Hepatocyte (in vitro differentiated cells): ENCODE data around the gene XYLT1. TPM values are rescaled to one million over a fixed set of nuclear protein-coding genes. Genes with fewer than 3 reads are reported as not detected.

Source experiments
- DNase-seq: peaks from one replicate; pipeline ENCODE4 v3.0.0-alpha.2; 2016; ENCODE audit warnings: low spot score
- H2AFZ ChIP-seq: fragments of 200-600 bp; sonication (generic); 2 replicates; pipeline ENCODE4 v1.6.0; 2016; ENCODE audit warnings: antibody characterized with exemption, mild to moderate bottlenecking
- H3K27ac ChIP-seq: fragments of 200-600 bp; sonication (generic); 2 replicates; pipeline ENCODE4 v1.5.1; 2016; ENCODE audit warnings: mild to moderate bottlenecking
- H3K27me3 ChIP-seq: fragments of 200-600 bp; sonication (generic); 2 replicates; pipeline ENCODE4 v1.6.1; 2016
- H3K36me3 ChIP-seq: fragments of 200-600 bp; sonication (generic); replicated peaks from 2 replicates; pipeline ENCODE4 v1.5.1; 2016; ENCODE audit warnings: low read depth; ENCODE audit not compliant: insufficient read depth
- H3K4me1 ChIP-seq: fragments of 200-600 bp; sonication (generic); 2 replicates; pipeline ENCODE4 v1.5.1; 2016; ENCODE audit warnings: mild to moderate bottlenecking, moderate library complexity; ENCODE audit not compliant: insufficient read depth
- H3K4me2 ChIP-seq: fragments of 200-600 bp; sonication (generic); 2 replicates; pipeline ENCODE4 v1.6.0; 2016
- H3K4me3 ChIP-seq: fragments of 200-600 bp; sonication (generic); 2 replicates; pipeline ENCODE4 v1.5.1; 2016; ENCODE audit warnings: mild to moderate bottlenecking
- H3K79me2 ChIP-seq: fragments of 200-600 bp; sonication (generic); 2 replicates; pipeline ENCODE4 v1.6.0; 2017; ENCODE audit warnings: mild to moderate bottlenecking
- H3K9me2 ChIP-seq: fragments of 200-600 bp; sonication (generic); replicated peaks from 2 replicates; pipeline ENCODE4 v1.6.0; 2017; ENCODE audit warnings: mild to moderate bottlenecking; ENCODE audit not compliant: insufficient read depth
- H3K9me3 ChIP-seq: fragments of 200-600 bp; sonication (generic); 2 replicates; pipeline ENCODE4 v1.5.1; 2016; ENCODE audit warnings: low read depth, mild to moderate bottlenecking
- H4K20me1 ChIP-seq: fragments of 200-600 bp; sonication (generic); 2 replicates; pipeline ENCODE4 v1.6.0; 2016; ENCODE audit warnings: mild to moderate bottlenecking; ENCODE audit not compliant: insufficient read depth, poor library complexity, severe bottlenecking
- CTCF ChIP-seq: fragments of 200-600 bp; sonication (generic); IDR thresholded peaks from 2 replicates; pipeline ENCODE4 v1.5.1; 2016; ENCODE audit warnings: antibody characterized with exemption, mild to moderate bottlenecking; ENCODE audit not compliant: poor library complexity
- EZH2 ChIP-seq: fragments of 200-600 bp; sonication (generic); IDR thresholded peaks from 2 replicates; pipeline ENCODE4 v1.6.1; 2016; ENCODE audit warnings: antibody characterized with exemption, mild to moderate bottlenecking, borderline replicate concordance
- EZH2phosphoT487 ChIP-seq: fragments of 200-600 bp; sonication (generic); IDR thresholded peaks from one replicate; pipeline ENCODE4 v1.6.1; 2018; ENCODE audit warnings: antibody characterized with exemption, mild to moderate bottlenecking, low read depth, moderate library complexity; ENCODE audit not compliant: unreplicated experiment, severe bottlenecking
- WGBS: methylation state at CpG from one replicate; pipeline ENCODE4 v1.1.6; 2016; ENCODE audit warnings: low lambda C conversion rate; ENCODE audit errors: missing lambda C conversion rate; 5-methylcytosine and 5-hydroxymethylcytosine counted together
- polyA plus RNA-seq: library from polyadenylated mRNA; unstranded; fragments of >200 nt; fragmentation: Nextera tagmentation; extraction: Ambion mirVana; gene quantifications from 2 replicates; pipeline ENCODE4 v1.2.1, GENCODE V29; 2016
- total RNA-seq: library from RNA; depleted of rRNA; stranded (reverse); fragments of >200 nt; gene quantifications from 2 replicates; pipeline ENCODE4 v1.2.3, GENCODE V29; 2014

The XYLT1 gene
- total and polyA plus RNA-seq, 2 experiments from 2014 or later: 6.9 to 13.7 TPM

GRCh38 chr16:17397499-17397891 lies 73.3 kb downstream of the XYLT1 start:
- H3K79me2 ChIP-seq: peaks cover 9% of the 10 kb centered on the region
- no peak overlapping the region for H2AFZ ChIP-seq
- DNase-seq: peak; percentile 59
- TF ChIP-seq EZH2: no peak
- no peaks in the 10 kb centered on the region for H3K9me2 ChIP-seq
- H3K27me3 ChIP-seq: no peaks in the 10 kb centered on the region
- no peak overlapping the region for H3K4me2 ChIP-seq
- peaks cover 20% of the 10 kb centered on the region for H3K4me1 ChIP-seq
- no peaks in the 10 kb centered on the region for H3K9me3 ChIP-seq
- no peaks in the 10 kb centered on the region for H4K20me1 ChIP-seq
- no peaks in the 10 kb centered on the region for H3K36me3 ChIP-seq
- H3K4me3 ChIP-seq: no peak overlapping the region
- peak overlapping the region; percentile 16 for H3K27ac ChIP-seq
- WGBS: 51% methylated on average over 4 of the region's 4 CpGs

- peak; percentile 79 for DNase-seq
- Histone ChIP-seq H3K4me2 (no peak overlapping the region), H2AFZ (no peak overlapping the region), H3K9me3 (no peaks in the 10 kb centered on the region), H3K27me3 (no peaks in the 10 kb centered on the region), H3K36me3 (no peaks in the 10 kb centered on the region), H3K9me2 (no peaks in the 10 kb centered on the region), H3K4me1 (peaks cover 20% of the 10 kb centered on the region), H3K27ac (peak overlapping the region; percentile 16), H4K20me1 (no peaks in the 10 kb centered on the region), H3K4me3 (no peak overlapping the region), H3K79me2 (peaks cover 9% of the 10 kb centered on the region)
- no peak for TF ChIP-seq EZH2phosphoT487
- TF ChIP-seq CTCF: no peak
- no peak for TF ChIP-seq EZH2
- WGBS: 44% methylated on average over 14 of the region's 14 CpGs
Measured at GRCh38 chr16:17396762-17397498, 73.8 kb downstream of the XYLT1 start.

GRCh38 chr16:17395849-17396480 lies 74.8 kb downstream of the XYLT1 start:
- peaks cover 20% of the 10 kb centered on the region for H3K4me1 ChIP-seq
- H3K9me2 ChIP-seq: no peaks in the 10 kb centered on the region
- no peaks in the 10 kb centered on the region for H3K27me3 ChIP-seq
- no peak for DNase-seq
- H2AFZ ChIP-seq: no peak overlapping the region
- peaks cover 13% of the 10 kb centered on the region for H3K79me2 ChIP-seq
- no peaks in the 10 kb centered on the region for H3K9me3 ChIP-seq
- no peaks in the 10 kb centered on the region for H3K36me3 ChIP-seq
- no peak for TF ChIP-seq EZH2phosphoT487
- no peak for TF ChIP-seq EZH2
- no peak for TF ChIP-seq CTCF
- no peaks in the 10 kb centered on the region for H4K20me1 ChIP-seq
- no peak overlapping the region for H3K4me3 ChIP-seq
- 65% methylated on average over 9 of the region's 9 CpGs for WGBS
- H3K4me2 ChIP-seq: no peak overlapping the region
- peak overlapping the region; percentile 11 for H3K27ac ChIP-seq
